Kasumi-1 (cell line): ENCODE measurements around the gene RANBP9.

Experiments
- DNase-seq, 2 experiments: peaks; one replicate each; lab custom pipeline; 2025; lab: John Stamatoyannopoulos, UW

Gene RANBP9

DNA sequence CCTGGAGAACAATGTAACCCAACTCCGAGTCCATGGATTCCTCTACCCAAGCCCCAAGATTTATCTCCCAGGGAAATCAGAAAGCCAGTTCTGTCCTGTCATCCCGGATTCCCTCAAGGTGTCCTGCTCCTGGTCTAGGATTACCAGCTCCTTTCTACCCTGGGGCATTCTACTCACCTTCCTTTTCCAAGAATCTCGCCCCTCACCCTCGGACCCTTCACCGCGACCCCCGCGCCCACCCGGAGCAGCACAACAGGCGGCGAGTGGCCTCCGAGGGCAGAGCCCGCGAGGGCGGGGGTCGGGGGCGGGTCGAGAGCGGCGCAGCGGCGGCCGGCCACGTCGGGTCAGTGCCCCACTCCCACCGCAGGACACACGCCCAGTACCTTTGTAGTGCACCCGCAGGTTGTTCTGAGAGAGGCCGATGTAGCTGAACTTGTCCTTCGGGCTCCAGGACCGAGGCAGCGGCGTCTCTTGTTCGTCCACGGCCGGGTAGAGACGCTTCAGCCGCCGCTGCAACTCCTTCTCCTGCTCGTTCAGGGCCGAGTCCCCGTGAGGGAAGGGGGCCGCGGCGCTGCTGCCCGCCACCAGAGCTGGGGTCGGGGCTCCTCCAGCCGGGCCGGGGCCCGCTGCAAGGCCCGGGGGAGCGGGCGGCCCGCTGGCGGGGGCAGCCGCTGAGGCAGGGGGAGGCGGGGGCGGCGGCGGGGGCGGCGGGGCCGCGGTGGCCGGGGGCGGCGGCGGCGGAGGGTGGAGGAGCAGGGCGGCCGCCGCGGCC, 897 bp downstream of the RANBP9 start:
- DNase-seq, result peak in 1 of 2 experiments; percentile 19

DNA sequence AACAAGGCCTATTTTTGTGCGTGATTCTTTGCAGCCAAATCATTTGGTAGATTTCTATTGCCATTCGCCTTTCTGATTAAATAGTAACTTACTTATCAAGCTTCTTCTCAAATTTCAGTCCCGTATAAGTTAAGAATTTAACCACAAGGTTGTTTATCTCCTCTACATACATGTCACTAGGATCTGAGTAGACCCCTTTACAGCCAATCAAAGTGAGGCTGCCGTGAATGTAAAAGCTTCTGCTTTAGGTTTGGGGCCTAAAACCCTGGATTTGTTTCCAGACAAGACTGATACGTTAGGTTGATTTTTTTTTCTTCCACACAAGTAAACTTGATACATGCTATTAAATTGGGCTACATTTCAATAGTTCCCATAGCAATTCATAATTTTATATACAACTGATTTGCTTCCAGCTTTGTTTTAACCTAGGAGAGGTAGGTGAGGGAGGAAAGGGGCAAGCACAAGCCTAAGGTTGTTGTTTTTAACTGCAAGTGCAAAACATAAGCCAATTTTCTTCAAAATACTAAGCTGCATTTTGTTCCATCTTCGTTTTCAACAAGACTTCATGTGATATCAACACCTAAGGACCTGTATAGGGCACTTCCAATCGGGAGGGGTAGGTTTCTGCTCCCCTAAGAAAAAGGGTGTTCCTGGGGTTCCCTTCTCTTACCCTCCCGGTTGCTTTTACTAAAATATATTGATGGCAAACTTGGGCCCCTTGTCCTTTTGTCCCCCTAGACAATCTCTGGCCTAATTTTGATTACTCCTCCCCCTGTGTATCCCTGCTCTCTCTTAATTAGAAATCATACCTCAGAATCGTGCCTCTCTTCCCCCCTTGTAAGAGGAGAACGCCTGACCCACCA, 1.7 kb downstream of the RANBP9 start:
- peak; percentile 50 to 71 for DNase-seq

DNA sequence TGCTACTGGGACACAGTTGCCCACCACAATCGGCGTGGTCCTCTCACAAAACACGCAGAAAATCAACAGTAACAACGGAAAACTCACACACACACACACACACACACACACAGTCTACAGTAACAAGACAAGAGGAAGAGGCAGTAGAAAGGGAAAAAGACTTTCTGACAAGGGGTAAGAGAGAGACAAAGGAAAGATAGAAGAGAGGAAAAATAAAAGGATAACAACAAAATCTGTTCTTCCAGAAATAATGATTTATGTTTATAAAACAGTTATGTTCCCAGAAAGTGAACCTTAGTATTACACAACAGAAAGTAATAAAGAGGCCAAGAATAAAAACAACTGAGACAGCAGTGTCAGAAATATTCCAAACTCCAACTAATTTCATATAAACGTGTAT, 2.9 kb downstream of the RANBP9 start:
- DNase-seq, result peak; percentile 49 to 50

DNA sequence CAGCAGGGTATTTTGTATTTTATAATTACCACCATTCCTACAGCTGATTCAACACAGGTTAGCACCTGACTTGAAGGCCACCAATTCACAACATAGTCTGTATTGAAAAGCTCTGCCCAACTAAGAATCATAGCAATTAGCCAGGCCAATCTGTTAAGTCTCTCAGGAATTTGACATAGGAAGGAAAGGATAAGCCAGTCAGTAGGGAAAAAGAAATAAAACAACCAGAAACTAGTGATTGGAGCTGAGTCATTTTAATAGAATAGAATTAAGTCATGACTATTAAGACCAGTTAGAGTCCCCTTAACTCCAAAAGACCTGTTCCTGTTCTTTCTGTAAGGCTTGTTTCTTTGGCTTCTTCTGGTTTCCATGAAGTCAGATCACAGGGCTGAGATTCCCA, 8.1 kb downstream of the RANBP9 start:
- no peak for DNase-seq

DNA sequence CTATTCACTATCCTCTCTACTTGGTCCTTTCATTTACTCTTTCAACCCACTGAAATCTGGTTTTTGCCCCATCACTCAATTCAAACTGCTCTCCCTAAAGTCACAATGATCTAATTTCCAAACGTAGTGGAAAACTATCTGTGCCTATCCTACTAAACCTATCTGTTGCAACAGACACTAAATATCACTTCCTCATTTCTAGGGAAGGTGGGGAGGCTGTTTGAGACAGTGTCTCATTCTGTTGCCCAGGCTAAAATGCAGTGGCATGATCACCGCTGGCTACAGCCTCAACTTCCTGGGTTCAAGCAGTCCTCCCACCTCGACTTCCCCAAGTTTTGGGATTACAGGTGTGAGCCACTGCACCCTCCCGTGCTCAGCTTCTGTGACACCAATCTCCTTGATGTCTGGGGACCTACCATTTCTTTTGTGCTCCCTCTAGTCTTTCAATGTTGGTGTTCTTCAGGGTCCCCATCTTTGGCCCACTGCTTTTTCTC, 8.8 kb downstream of the RANBP9 start:
- peak; percentile 86 to 89 for DNase-seq

DNA sequence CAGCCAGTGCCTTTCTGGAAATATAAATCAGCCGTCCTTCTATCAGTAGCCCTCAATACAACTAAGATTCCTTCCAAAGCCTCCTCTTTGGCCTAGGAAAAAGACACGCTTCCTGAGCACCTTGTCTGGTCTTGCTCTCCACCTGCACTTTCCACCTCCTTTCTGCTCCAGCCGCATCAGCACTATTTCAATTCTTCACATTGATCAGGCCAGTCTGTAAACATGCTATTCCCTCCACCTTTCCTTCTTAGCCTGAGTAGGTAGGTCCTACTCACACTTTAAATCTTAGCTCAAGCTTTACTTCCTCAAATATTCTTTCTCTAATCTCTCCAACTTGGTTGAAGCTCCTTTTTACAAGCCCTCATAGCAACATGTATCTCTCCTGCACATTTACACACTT, 11.4 kb downstream of the RANBP9 start:
- DNase-seq, result peak; percentile 20 to 44

DNA sequence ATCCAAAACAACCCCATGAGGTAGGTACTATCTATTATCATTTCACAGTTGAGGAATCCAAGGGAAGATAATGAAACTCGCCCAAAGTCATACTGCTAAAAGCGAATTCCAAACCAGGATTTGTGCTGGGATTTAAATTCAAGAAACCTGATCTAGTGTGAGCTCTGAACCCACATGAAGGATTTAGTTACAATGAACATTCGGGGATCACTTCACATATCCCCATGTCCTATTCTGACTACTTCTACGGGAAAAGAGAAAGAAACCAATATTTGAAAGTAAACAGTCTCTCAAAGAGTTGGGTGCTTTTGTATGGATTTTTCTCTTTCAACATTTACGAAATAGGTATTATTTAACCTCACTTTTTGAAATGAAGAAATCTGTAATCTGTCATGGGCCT, 12.9 kb downstream of the RANBP9 start:
- no peak for DNase-seq

DNA sequence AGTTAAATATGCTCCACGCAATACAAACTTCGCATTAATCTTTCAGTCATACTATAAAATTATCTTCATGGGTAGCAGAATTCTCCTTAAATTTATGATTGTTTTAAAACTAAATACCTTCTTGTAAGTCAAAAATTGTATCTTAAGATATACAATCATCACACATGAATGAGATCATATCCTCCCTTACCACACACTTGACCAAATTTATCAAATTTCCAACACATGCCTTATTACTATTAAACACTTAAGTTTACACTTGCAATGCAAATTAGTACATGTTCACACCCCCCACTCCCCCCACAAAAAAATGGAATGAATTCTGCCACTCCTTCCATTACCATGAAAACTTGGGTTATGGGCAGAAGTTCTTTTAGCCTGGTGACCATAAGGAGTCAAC, 13.8 kb downstream of the RANBP9 start:
- no peak for DNase-seq

DNA sequence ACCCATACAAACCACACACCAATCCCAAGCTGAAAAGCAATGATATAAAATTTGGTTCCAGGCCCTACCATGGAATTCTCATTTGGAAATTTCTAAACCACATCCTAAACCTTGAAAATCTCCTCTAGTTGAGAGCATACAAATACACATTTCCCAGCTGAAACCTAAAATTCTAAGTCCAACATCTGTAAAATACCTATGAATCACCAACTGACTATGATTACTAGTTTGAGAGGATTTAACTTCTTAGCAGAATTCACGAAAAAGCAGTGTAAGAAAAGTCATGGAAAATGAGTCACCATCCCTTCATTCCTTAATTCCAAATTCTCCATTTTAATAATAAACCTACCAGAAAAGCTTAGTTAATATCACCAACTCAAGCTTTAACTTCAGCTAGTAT, 15.4 kb downstream of the RANBP9 start:
- DNase-seq, result no peak

DNA sequence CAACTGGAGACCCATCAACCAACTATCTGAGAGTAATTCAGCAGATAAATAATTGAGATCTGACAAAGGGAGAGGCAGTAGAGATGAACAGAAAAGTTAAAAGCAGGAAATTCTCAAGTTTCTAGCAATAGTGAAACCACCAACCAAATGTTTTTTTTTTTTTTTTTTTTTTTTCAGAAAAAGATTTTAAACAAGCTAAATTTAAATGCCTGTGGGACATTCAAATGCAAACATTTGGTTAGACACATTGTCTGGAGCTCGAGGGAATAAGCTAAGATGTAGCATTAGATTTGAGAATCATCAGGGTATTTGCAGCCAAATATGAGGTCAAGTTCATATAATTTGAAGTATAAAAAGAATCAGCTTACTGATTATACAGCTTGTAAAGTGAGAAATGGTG, 16.4 kb downstream of the RANBP9 start:
- DNase-seq, result no peak

DNA sequence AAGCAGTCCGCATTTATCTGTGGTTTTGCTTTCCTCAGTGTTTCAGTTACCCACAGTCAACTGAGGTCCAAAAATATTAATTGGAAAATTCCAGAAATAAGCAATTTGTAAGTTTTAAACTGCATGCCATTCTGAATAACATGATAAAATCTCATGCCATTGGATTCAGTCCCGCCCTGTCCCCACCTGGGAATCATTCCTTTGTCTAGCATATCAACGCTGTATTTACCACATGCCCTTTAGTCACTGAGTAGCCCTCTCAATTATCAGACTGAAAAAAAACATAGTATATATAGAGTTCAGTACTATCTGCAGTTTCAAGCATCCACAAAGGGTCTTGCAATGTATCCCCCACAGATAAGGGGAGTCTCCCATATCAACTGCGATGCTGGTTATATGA, 17.1 kb downstream of the RANBP9 start:
- no peak for DNase-seq

DNA sequence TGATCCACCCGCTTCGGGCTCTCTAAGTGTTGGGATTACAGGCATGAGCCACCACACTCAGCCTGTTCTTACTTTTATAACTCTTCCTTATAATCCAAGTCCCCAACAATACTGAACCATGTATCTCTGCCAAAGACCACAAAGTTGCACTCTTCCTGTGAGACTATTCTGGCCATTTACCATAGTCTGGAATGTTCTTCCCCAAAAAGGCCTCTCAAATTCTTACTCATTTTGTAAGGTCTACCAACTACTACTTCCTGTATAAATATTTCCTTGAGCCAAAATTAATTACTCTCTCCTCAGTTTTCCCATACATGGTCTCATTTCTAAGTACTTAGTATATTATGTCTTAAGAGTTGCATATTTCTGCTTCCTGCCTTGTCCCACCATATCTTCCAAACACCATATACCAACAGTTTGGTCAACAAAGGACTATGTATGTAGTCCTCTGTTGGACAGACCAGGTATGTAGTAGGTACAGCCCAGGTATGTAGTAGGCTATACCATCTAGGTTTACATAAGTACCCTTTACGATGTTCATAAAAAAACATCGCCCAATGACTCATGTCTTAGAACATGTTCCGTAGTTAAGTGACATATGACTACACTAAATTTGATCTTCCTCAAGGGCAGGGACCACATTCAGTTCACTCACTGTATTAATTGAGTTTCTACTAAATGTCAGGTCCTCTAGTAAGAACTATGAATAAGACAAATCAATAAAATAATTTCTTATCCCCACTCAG, 22.0 kb downstream of the RANBP9 start:
- no peak for DNase-seq

DNA sequence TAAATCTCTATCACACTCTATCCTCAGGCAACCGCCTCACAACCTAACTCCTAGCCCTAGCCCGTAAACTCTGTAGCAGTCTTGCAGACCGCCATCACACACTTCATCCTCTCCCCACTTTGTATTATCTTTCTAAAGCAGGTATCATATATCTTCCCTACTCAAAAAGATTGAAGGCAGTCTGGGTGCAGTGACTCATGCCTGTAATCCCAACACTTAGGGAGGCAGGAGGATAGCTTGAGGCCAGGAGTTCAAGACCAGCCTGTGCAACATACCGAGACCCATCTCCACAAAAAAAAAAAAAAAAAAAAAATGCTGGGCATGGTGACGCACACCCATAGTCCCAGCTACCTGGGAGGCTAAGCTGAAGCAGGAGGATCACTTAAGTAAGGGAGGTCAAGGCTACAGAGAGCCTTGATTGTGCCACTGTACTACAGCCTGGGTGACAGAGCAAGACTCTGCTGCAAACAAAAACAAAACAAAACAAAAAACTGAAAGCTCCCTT, 22.9 kb downstream of the RANBP9 start:
- no peak for DNase-seq

DNA sequence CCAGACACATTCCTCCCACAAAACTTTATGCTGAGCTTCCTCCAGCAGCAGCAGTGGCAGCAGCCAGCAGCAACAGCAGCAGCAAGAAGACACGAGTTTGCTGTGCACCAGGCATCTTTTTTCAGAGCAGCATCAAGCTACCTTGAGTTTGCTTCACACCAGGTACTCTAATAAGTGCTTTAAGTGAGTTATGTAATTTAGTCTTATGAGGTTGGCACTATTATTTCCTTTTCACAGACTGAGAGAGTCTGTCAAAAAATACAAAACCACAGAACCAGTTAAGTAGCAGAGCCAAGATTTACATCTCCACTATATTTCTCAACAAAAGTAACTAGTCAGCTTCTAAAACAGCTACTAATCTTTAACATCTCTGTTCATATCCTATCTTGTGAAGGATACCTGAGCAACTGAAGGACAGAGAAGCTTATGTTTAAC, 23.7 kb downstream of the RANBP9 start:
- peak in 1 of 2 experiments; percentile 32 for DNase-seq

DNA sequence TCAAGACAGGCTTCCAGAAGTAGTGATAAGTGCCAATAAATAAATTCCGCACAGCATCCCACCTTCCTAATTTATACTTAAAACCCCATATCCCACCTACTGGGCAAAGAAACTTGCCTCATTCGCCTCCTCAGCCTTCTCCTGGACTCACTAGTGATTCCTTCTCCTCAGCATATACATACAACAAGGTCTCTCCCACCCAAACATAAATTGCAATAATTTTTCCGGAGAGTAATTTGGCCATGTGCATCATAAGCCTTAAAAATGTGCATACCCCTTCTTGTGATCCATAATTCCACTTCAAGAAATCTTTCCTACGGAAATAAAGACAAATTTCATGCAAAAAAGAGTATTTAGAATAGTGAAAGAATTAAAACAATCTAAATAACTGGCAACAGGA, 26.8 kb downstream of the RANBP9 start:
- DNase-seq, result no peak

DNA sequence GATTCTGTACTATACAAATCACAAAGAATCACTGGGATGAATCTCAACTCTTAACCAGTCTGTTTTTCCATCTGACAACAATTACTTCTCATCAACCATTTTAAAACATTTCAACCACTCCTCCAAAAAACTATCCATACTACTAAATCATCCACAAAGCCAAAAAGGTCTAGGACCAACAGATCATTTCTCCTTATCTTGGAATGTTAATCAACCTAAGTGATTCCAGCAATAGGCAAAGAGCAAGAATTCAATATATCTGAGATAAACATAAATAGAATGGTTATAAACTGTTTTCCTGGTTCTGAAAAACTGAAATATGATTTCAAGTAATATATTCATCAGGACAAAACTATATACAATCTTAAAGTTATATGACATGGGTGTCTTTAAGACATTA, 28.6 kb downstream of the RANBP9 start:
- DNase-seq, result no peak

DNA sequence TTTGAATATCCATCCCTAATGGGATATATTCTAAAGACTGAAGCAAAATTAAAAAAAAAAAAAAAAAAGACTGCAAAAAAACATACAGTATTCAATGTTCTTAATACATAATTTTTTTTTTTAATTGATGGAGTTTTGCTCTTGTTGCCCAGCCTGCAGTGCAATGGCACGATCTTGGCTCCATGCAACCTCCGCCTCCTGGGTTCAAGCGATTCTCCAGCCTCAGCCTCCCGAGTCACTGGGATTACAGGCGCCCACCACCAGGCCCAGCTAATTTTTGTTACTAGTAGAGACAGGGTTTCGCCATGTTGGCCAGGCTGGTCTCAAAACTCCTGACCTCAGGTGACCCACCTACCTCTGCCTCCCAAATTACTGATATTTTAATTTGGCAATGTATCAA, 29.3 kb downstream of the RANBP9 start:
- no peak for DNase-seq

DNA sequence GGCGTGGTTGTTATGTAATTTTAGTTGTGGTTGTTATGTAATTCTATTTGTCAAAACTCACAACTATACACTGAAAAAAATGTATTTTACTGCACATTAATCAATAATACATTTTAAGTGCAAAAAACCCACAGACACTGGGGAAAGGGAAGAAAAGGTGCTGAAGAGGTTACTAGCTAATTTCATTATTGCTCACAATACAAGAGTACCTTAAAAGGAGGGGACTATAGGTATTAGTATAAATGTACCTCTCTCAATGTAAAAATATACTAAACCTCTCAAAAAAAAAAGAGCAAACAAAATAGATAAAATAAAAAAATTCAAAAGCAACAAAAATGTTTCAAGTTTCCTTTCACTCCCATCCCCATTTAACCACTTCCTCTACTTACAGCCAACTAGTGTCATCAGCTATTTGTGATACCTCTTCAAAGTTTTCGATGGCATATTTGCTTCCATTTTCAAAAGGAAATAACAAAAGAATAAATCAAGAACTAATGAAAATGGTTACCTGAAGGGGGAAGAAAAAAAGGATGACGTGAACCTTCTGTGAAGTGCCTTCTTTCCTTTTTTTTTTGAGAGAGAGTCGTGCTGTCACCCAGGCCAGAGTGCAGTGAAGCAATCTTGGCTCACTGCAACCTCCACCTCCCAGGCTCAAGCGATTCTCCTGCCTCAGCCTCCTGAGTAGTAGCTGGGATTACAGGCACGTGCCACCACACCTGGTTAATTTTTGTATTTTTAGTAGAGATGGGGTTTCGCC, 30.2 kb downstream of the RANBP9 start:
- DNase-seq, result peak; percentile 55 to 61

DNA sequence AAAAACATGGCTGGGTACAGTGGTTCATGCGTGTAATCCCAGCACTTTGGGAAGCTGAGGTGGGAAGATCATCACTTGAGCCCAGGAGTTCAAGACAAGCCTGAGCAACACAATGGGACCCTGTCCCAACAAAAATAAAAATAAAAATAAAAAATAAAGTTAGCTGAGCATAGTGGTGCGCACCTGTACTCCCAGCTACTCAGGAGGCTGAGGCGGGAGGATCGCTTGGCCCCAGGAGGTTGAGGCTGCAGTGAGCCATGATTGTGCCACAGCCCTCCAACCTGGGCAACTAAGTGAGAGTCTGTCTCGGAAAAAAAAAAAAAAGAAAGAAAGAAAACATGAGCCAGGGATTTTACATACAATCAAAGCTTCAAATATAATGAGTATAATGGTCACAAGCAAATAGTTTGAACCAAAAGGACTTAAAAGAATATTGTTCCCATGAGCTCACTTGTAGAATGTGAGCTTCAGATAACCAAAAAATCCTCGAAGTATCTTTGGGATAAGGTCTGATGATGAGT, 31.1 kb downstream of the RANBP9 start:
- DNase-seq, result no peak

DNA sequence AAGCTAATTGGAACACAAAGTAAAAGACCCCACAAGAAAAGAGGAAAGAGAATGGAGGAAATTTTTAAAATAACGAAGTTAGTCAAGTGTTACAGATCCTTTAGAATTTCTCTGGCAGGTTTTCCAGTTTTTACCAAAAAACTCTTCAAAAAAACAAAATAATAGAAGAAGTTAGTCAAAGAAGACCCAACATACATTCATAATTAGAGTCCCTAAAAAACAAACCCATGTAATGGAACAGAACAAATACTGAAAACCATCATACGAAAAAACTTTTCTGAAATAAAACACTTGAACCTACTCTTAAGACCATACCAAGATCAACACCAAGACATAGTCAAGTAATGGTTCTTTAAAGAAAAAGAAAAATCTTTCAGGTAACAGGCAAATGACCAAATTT, 31.6 kb downstream of the RANBP9 start:
- DNase-seq, result no peak
